Measurements from ENCODE around the gene ZDHHC5.

The ZDHHC5 gene

DNA sequence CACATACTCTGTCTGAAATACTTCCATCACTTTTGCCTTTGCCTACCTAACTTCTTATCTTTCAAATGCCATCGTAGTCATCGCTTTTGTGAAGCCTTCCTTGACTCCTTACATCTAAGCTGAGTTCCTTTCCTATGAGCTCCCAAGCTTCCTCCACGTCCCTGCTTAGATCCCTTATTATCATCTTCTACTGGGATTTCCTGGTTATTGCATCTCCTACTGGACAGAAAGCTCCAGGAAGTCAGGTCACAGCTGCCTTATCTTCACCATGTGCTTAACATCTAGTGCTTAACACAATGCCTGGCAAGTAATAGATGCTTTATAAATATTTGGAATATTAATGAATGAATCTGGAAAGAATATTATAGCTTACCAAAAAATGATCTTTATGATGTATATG, 24.1 kb upstream of the ZDHHC5 start:
- Histone ChIP-seq H3K9me3 (ENCODE audit: control insufficient read depth, low read length) (no peaks in the 10 kb centered on the region), H3K27ac (ENCODE audit: insufficient read depth, low read length, poor library complexity, severe bottlenecking) (no peak overlapping the region), H3K36me3 (ENCODE audit: control insufficient read depth, insufficient read depth, low read length) (no peaks in the 10 kb centered on the region), H3K4me3 (ENCODE audit: insufficient read depth, low read depth, low read length, poor library complexity, severe bottlenecking) (no peak overlapping the region), H3K27me3 (replicated peaks; ENCODE audit: control insufficient read depth, insufficient read depth, low read length, poor library complexity, severe bottlenecking) (peaks cover 34% of the 10 kb centered on the region), H3K4me1 (ENCODE audit: control insufficient read depth, insufficient read depth, low read length, poor library complexity, severe bottlenecking) (peaks cover 22% of the 10 kb centered on the region)
- no peak for DNase-seq

DNA sequence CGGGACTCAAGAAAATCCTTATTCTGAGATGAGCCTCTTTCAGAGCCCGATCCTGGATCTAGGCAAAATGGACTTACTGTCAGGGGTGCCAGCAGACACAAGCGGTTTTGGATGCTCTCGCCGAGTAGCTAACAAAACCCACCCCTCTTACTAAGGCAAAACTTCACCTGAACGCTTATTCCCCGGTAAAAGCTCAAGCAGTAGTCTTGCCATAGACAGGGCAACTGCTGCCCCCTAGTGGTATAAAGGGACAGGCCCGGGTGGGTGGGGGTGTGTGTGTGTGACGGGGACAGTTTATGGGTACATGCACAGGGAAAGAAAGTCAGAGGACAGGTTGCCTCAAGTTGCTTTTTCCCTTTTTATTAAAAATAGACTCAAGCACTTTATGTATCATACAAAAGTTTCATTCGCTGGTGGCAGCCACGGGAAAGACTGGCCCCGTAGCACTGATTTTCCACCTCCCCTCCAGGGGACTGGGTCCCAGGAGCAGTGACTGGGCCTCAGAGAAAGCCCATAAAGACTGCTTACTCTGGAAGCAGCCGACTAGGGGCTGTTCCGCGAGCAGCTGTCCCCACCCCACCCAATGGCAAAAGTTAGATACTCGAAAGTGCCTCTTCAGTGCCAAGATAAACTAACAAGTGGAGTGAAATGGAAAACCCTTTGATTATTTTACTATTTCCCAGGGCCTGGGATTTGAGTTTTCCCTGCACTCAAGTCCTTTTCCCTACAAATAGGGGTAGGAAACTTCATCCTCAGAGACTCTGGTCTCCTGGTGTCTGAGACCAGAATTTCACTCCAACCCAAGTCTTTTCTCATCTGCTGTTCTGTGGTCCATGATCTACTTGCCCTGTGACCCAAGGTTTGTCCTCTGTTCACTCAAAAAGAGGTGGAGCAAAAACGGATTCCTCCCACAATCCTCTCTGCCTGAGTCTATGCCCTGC, 22.9 kb upstream of the ZDHHC5 start:
- peak; percentile 70 to 76 (median 71) for DNase-seq
- no peaks in the 10 kb centered on the region for H3K36me3 ChIP-seq (ENCODE audit: control insufficient read depth, insufficient read depth, low read length)
- no peak overlapping the region for H3K4me3 ChIP-seq (ENCODE audit: insufficient read depth, low read depth, low read length, poor library complexity, severe bottlenecking)
- H3K4me1 ChIP-seq (ENCODE audit: control insufficient read depth, insufficient read depth, low read length, poor library complexity, severe bottlenecking) = peaks cover 22% of the 10 kb centered on the region
- no peaks in the 10 kb centered on the region for H3K9me3 ChIP-seq (ENCODE audit: control insufficient read depth, low read length)
- H3K27me3 ChIP-seq (replicated peaks; ENCODE audit: control insufficient read depth, insufficient read depth, low read length, poor library complexity, severe bottlenecking) = peaks cover 41% of the 10 kb centered on the region
- no peak overlapping the region for H3K27ac ChIP-seq (ENCODE audit: insufficient read depth, low read length, poor library complexity, severe bottlenecking)

DNA sequence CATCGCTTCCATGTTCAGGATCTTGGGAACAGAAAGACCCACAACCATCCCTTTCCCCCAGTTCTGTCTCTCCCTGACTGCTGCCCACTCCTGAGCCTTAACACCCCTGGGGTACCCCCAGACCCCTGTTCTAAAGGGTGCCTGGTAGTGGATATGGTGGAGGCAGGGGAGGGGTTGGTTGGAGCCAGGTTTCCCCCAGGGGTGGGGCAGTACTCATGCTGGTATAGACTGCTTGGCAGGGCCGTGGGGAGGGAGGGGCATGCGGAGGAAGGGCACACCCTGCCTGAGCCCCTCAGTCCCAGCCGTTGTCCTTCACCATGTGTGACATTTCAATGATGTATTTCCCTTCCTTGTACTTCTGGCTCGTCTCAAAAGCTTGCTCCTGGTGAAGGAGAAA, 22.2 kb upstream of the ZDHHC5 start:
- H3K4me1 ChIP-seq (ENCODE audit: control insufficient read depth, insufficient read depth, low read length, poor library complexity, severe bottlenecking) = peaks cover 26% of the 10 kb centered on the region

DNA sequence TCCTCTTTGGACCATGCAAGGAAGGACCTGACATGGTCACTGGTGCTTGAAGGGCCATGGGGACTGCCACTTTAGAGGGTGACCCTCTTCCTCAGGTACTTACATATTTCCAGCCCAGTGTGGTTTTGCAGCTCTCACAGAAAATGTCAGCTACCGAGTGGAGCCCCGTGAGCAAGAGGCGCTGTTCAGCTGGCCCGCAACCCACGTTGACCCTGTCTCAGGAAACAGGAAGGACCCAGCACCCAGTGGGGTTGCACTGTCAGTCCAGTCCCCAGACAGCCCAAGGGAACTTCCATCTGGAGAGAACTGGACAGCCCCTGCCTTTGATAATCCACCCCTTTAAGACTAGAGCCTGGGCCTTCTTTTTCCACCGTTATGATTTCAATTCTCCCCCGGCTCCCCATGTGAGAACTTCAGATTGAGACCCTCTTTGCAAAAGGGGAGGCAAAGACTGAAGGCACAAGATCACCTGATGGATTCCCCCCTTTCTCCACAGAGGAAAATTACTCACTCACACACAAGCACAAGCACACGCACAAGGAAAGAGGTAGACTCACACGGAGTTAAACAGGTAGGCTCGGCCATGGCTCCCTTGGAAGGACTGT, 21.6 kb upstream of the ZDHHC5 start:
- no peaks in the 10 kb centered on the region for H3K36me3 ChIP-seq (ENCODE audit: control insufficient read depth, insufficient read depth, low read length)
- no peak overlapping the region for H3K27ac ChIP-seq (ENCODE audit: insufficient read depth, low read length, poor library complexity, severe bottlenecking)
- no peak overlapping the region for H3K4me3 ChIP-seq (ENCODE audit: insufficient read depth, low read depth, low read length, poor library complexity, severe bottlenecking)
- H3K9me3 ChIP-seq (ENCODE audit: control insufficient read depth, low read length) = no peaks in the 10 kb centered on the region
- DNase-seq = no peak
- peaks cover 41% of the 10 kb centered on the region for H3K27me3 ChIP-seq (replicated peaks; ENCODE audit: control insufficient read depth, insufficient read depth, low read length, poor library complexity, severe bottlenecking)
- peaks cover 26% of the 10 kb centered on the region for H3K4me1 ChIP-seq (ENCODE audit: control insufficient read depth, insufficient read depth, low read length, poor library complexity, severe bottlenecking)

More for the DNA sequence above, 22.2 kb upstream of the ZDHHC5 start:
- H3K36me3 ChIP-seq (ENCODE audit: control insufficient read depth, insufficient read depth, low read length) = no peaks in the 10 kb centered on the region
- no peaks in the 10 kb centered on the region for H3K9me3 ChIP-seq (ENCODE audit: control insufficient read depth, low read length)
- no peak overlapping the region for H3K4me3 ChIP-seq (ENCODE audit: insufficient read depth, low read depth, low read length, poor library complexity, severe bottlenecking)
- peaks cover 41% of the 10 kb centered on the region for H3K27me3 ChIP-seq (replicated peaks; ENCODE audit: control insufficient read depth, insufficient read depth, low read length, poor library complexity, severe bottlenecking)
- DNase-seq = no peak
- no peak overlapping the region for H3K27ac ChIP-seq (ENCODE audit: insufficient read depth, low read length, poor library complexity, severe bottlenecking)

DNA sequence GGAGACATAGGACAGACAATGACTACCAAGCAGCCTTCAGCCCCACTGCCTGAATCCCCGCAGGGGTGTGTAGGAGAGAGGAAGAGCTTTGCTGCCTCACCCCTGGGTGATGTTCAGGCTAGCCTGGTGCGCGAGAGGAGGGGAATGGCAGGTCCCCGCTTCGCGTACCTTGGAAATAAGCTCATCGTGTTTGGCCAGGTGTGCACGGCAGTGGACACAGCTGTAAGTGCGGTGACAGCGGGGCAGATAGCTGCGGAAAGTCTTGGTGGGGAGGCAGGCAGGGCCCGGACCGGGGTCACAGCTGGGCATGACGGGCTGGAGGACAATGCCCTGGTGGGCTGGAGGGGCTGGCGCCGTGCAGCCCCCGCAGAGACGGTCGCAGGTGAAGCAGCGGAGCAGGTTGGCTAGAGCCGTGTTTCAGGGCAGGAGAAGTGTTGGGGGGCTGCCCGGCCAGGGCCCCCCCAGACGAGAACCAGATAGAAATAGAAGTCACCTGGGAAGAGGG, 21.1 kb upstream of the ZDHHC5 start:
- H3K36me3 ChIP-seq (ENCODE audit: control insufficient read depth, insufficient read depth, low read length) = no peaks in the 10 kb centered on the region
- peaks cover 41% of the 10 kb centered on the region for H3K27me3 ChIP-seq (replicated peaks; ENCODE audit: control insufficient read depth, insufficient read depth, low read length, poor library complexity, severe bottlenecking)
- H3K4me1 ChIP-seq (ENCODE audit: control insufficient read depth, insufficient read depth, low read length, poor library complexity, severe bottlenecking) = peaks cover 26% of the 10 kb centered on the region
- DNase-seq = no peak
- no peak overlapping the region for H3K27ac ChIP-seq (ENCODE audit: insufficient read depth, low read length, poor library complexity, severe bottlenecking)
- H3K4me3 ChIP-seq (ENCODE audit: insufficient read depth, low read depth, low read length, poor library complexity, severe bottlenecking) = no peak overlapping the region
- no peaks in the 10 kb centered on the region for H3K9me3 ChIP-seq (ENCODE audit: control insufficient read depth, low read length)

DNA sequence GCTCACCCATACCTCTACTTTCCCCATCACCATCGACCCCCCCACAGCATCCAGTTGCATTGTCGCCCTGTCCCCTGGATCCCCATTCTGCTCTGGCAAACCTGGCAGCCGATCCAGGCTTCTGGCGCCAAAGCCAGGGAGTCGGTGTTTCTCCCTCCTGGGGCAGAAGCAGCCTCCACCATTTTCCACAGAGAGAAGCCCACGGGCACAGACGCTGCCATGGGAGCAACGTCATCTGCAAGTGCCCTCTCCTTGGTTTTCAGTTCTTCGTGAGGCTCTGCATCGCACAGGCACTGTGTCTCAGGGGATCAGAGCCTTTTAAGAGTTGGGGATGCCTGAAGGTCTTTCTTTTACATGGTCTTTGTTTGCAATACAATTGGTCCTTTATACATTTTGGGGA, 20.5 kb upstream of the ZDHHC5 start:
- peaks cover 41% of the 10 kb centered on the region for H3K27me3 ChIP-seq (replicated peaks; ENCODE audit: control insufficient read depth, insufficient read depth, low read length, poor library complexity, severe bottlenecking)
- no peak for DNase-seq
- H3K4me1 ChIP-seq (ENCODE audit: control insufficient read depth, insufficient read depth, low read length, poor library complexity, severe bottlenecking) = peaks cover 26% of the 10 kb centered on the region
- no peak overlapping the region for H3K27ac ChIP-seq (ENCODE audit: insufficient read depth, low read length, poor library complexity, severe bottlenecking)
- H3K4me3 ChIP-seq (ENCODE audit: insufficient read depth, low read depth, low read length, poor library complexity, severe bottlenecking) = no peak overlapping the region
- H3K36me3 ChIP-seq (ENCODE audit: control insufficient read depth, insufficient read depth, low read length) = no peaks in the 10 kb centered on the region
- no peaks in the 10 kb centered on the region for H3K9me3 ChIP-seq (ENCODE audit: control insufficient read depth, low read length)

DNA sequence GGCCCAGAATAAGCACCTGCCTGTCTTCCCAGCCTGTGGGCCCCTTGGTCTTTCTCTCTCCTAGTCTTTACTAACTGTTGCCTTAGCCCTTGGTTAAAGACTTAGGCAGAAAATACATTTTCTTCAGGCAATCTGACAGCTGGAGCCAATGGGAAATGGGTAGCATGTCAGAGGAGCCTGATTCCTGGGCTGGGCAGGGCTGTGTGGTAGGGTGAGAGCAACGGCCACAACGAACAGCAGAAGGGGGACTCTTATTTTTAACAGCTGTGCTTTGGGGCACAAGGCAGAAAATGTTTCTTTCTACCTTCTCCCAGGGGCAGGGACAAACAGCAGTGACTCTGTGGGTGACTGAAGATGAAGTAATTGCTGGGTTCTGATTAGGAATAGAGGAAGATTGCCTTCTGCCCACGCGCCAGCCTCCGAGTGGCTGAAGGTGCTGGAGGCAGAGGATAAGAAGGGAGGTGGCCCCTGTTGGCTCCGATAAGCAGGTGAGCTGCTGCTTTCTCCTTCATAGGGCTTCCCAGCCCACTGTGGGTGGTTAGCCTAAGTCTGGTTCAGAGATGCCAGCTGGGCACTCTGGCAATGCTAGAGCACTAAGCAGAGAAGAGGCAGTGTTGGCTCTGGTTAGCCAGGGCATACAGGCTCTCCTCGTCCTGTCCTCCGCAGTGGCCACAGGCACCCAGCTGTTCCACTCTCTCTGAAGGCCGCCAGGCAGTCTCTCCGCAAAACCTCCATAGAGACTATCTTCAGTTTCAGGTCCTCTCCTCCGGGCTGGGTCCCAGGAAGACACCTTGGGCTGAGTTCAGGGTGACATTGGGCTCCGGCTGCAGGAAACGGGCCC, 19.7 kb upstream of the ZDHHC5 start:
- no peak for DNase-seq
- H3K4me1 ChIP-seq (ENCODE audit: control insufficient read depth, insufficient read depth, low read length, poor library complexity, severe bottlenecking) = peaks cover 26% of the 10 kb centered on the region

DNA sequence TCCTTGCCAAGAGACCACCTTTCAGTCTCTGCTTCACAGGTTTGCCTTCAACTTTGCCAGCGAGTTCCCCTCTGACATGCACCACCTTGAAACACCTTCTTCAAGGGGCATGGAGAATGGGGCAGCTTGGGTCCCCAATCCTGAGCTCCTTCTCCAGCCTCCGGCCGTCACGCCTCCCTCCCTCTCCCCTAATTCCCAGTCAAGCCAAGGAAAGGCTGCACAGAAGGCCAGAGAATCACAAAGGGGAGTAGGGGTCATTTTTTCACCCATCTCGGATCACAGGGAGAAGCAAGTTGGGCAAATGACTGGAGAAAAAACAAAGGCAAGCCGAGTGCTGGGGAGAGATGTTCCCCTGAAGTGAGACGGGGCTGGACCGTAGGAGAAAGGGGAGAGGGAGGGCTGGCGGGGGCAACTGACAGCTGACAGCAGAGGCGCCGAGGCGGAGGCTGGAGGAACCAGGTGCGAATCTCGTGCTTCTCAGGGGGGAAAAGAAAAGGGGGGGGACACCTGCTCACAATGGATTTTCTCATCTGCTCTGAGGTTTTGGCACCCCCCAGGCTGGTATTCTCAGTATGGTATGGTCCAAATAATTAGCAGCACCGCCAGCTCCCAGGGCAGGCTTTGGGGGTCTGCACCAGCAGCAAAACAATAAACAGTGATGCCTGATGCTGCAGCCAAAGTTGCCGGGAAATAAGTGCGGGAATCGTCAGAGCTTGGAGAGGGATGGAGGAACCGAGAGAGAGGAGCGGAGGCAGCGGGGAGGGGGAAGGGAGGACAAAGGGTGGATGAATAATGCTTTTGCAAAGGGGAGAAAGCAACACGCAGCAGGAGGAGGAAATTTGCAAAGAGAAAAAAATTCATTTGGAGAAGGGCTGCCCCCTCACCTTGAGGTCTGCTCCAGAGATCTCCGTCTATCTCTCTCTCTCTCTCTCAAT, 18.8 kb upstream of the ZDHHC5 start:
- Histone ChIP-seq H3K36me3 (ENCODE audit: control insufficient read depth, insufficient read depth, low read length) (no peaks in the 10 kb centered on the region), H3K9me3 (ENCODE audit: control insufficient read depth, low read length) (no peaks in the 10 kb centered on the region), H3K4me3 (ENCODE audit: insufficient read depth, low read depth, low read length, poor library complexity, severe bottlenecking) (peak overlapping the region; percentile 40), H3K4me1 (ENCODE audit: control insufficient read depth, insufficient read depth, low read length, poor library complexity, severe bottlenecking) (peaks cover 26% of the 10 kb centered on the region), H3K27me3 (replicated peaks; ENCODE audit: control insufficient read depth, insufficient read depth, low read length, poor library complexity, severe bottlenecking) (peaks cover 41% of the 10 kb centered on the region), H3K27ac (ENCODE audit: insufficient read depth, low read length, poor library complexity, severe bottlenecking) (no peak overlapping the region)
- DNase-seq = no peak

More for the DNA sequence above, 19.7 kb upstream of the ZDHHC5 start:
- peaks cover 41% of the 10 kb centered on the region for H3K27me3 ChIP-seq (replicated peaks; ENCODE audit: control insufficient read depth, insufficient read depth, low read length, poor library complexity, severe bottlenecking)
- no peak overlapping the region for H3K27ac ChIP-seq (ENCODE audit: insufficient read depth, low read length, poor library complexity, severe bottlenecking)
- H3K4me3 ChIP-seq (ENCODE audit: insufficient read depth, low read depth, low read length, poor library complexity, severe bottlenecking) = no peak overlapping the region
- H3K9me3 ChIP-seq (ENCODE audit: control insufficient read depth, low read length) = no peaks in the 10 kb centered on the region
- no peaks in the 10 kb centered on the region for H3K36me3 ChIP-seq (ENCODE audit: control insufficient read depth, insufficient read depth, low read length)
